Measurements from ENCODE around the gene CNTN2.

Gene CNTN2

DNA sequence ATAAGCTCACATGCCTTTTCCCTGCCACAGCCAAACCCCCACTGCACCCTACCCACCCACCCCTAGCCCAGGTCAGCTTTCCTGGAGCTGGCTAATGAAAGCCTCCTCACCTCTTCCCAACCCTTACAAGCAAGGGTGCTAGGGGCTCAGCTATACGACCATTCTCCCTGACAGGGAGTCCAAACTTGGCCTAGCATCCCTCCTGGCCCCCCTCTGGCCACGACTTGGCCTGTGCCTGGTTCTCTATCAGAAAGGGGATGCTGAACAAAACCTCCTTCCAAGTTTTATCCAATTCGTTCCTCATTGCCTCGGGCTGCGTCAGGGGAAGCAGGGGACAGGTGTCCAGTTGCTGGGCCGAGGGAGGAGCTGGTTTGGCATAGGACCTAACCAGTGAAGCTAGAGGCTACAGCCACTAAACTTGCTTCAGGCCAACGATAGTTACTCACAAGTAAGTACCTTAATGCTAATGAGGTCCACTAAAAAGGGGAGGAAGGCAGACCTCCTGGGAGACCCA lies 32.7 kb downstream of the CNTN2 start:
- no peak for DNase-seq

DNA sequence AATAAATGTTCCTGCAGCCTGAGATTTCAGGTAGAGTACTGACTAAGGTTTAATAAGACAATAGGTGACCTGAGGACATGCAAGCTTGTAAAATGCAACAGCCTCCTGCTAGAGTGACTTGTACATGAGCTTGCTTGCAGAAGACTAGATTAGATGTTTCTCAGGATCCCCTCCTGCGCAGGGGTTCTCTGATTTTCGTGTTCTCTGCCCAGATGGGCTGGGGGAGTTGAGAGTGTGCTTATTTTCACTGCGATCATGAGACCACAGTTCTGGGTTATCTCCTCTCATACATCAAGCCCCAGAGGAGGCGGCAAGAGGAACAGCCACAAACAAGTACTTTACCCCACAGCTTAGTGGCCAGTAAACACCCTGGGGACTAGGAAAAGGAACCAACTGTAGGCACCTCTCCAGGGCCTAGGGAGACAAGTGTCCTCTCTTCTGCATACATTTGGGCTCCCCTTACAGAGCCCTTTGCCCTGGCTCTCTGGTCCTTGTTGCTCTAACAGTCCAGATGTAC lies 33.3 kb downstream of the CNTN2 start:
- no peak for DNase-seq

DNA sequence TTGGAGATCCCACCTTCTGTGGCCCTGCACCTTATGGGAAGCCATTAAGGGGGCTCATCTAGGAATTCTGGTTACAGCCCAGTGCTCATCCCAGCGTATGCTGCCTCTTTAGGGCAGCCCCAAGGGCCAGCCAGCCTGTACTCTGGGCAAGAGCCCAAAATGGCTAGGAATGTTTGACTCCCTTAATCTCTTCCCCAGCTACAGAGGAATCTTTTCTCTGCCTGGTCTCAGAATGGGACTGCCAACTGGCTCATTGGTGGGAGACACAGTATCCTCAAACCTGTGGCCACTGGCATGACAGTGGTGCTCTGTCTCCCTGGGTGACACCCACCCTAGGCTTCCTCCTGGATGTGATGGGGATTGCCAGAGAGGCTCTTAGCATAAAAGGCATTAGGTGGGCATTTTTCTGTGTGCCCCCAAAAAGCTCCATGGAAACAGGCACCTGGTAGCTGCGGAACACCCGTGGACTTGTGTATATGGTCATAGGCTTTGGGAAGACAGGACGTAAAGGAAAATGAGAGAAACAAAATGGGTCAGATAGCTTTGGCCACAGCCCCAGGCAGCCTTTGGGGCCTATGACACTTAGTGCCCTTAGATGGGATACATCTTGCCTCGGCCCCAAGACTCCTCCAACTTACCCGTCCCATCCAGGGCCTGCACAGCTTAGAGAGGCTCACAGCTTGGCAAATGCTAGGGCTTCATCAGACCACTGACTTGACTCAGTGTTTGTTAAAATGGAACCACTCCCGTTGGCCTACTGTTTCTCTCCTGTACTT lies 34.3 kb downstream of the CNTN2 start:
- peak; percentile 37 for DNase-seq

DNA sequence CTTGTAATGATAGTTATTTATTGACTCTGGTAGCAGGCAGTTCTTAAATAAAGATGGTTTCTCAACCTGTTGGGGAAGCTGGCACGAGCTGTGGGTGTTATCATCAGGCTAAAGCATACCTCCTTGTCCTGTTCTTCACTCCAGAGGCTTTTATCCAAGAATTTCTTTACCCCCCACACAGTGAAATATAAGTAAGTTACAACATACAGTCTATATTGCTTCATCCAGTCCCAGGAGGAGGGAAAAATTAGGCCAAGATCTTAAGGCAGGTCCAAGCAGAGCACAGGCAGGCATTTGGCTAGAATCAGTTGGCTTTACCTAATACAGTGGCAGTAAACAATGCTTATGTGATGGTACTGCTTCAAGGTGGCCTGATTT lies 34.9 kb downstream of the CNTN2 start:
- DNase-seq: peak; percentile 60

DNA sequence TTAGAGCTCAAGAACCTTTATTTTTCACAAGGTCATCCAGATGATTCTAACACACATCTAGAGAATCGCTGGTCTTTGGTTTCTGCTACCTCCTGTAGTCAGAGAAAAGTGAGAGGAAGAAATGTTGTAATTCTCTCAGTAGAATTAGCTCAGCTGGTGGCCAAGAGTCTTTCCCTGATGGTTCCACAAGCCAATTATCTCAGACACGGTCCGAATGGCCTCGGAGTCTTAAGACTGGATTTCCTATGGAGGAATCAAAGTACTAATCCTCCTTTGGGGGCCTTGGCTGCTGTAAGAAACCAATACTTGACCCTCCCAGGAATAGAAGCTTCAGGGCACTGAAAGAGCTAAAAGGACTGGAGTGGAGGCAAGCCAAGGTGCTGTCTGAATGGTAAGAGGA lies 39.4 kb downstream of the CNTN2 start:
- DNase-seq: no peak

DNA sequence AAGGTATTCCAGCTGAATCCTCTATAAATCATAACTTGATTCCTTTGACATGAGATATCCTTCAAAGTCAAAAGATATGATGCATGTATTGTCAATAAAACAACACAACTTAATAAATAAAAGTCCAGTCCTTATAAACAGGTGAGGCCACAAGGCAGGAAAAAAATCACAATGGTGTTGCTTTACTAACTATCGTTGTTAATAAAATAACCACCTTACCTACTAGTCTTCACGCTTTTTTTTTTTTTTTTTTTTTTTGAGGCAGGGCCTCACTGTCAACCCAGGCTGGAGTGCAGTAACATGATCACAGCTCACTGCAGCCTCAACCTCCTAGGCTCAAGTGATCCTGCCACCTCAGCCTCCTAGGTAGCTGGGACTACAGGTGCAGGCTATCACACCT lies 41.3 kb downstream of the CNTN2 start, which contains the start of gene TMEM81:
Gene TMEM81 (minus strand): TSS at position 101 of the 400 bp plus-strand sequence. CDS start 140 bp downstream, outside the sequence.
- no peak for DNase-seq

DNA sequence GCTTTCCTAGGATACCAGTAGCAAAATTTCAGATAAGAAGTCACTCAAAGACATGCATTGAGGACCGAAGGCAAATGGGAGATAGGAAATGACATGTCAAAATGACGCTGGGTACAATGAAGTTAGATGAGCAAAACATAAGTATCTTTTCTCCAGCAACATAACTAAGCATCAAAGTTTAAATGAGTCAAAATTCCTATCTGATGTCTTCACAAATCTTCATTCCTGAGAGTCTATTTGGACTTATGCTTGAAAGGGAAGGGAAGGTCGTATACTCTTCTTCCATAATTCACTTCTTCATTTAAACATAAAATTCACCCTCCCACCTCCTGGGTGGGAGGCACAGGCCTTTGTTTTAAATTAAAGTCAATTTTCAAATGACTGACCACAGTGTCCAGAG lies 45.3 kb downstream of the CNTN2 start:
- DNase-seq: no peak

DNA sequence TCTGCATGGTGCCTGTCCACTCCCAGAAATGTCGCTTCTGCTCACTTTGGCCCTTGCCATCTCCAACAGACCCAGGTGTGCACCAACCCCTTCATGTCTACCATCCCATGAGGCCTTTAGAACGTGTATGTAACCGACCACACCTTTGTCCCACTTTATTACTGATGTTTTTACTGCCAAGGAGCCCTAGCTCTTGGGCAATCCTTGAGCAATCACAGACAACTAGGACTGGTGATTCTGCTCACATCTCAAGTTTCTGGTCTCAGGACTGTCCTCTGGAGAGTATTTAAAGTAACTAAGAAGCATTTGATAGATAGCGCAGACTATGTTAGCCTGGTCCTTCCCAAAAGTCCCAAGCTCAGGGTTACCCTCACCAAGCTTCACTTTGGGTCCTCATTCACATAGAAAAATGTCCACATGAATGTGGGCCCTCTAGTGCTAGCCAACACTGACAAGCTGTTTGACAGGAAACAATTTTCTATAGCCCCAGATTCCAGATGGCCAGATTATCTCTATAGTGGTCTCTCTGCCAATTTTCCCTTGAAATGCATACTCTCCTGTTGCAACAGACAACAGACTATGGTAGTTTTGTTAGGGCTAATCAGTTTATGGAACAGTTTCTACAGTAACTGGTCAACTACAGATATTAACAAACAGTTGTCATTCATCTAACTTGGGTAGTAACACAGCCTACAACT lies 48.2 kb downstream of the CNTN2 start:
- DNase-seq: no peak

DNA sequence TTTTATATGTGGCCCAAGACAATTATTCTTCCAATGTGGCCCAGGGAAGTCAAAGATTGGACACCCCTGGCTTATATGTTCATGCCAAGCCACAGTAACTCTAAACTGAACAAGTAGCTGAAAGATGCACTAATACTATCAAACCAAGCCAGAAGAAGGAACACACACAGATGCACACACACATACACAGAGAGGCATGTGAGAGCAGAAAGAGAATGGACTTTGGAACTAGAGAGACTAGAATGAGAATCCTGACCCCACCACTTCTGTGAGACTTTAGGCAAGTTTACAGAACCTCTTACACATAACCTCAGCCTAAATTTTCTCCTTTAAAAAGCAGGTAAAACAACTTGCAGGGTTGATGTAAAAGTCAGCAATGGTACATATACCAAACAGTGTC lies 52.4 kb downstream of the CNTN2 start:
- DNase-seq: no peak

DNA sequence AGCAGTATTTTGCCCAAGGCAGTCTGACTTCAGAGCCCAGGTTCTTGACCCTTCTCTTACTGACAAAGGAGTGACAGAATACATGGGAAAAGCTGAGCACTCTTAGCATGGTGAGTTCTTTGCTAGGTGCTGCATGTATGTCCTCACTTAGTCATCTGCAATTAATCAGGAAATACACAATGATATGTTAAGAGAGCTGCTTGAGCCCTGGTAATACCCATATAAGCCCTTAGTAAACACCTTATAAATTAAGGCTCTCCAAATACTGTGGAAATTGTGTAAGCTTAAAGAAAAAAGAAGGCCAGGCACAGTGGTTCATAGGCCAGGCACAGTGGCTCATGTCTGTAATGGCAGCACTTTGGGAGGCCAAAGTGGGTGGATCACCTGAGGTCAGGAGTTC lies 55.2 kb downstream of the CNTN2 start:
- DNase-seq: no peak

DNA sequence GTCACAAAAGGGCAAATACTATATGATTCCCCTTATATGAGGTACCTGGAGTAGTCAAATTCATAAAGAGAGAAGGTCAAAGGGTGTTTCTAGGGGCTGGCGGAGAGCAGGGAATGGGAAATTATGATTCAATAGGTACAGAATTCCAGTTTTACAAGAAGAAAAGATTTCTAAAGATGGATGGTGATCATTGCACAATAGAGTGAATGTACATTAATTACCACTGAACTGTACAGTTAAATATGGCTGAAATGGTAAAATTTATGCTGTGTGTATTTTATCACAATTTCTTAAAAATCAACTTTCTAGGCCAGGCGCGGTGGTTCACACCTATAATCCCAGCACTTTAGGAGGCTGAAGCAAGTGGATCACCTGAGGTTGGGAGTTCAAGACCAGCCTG lies 59.4 kb downstream of the CNTN2 start:
- no peak for DNase-seq

DNA sequence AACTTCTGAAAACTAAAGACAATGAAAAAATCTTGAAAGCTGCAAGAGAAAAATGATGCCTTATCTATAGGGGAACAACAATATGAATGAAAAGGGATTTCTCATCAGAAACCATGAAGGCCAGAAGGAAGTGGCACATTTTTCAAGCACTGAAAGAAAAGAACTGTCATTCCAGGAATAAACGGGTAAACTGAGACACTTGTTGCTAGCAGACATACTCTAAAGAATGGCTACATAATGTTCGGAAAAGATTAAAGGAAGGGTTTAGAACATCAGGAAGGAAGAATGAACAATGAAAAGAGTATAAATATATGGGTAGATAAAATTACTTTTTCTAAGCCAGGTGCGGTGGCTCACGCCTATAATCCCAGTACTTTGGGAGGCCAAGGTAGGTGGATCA lies 64.3 kb downstream of the CNTN2 start:
- no peak for DNase-seq

DNA sequence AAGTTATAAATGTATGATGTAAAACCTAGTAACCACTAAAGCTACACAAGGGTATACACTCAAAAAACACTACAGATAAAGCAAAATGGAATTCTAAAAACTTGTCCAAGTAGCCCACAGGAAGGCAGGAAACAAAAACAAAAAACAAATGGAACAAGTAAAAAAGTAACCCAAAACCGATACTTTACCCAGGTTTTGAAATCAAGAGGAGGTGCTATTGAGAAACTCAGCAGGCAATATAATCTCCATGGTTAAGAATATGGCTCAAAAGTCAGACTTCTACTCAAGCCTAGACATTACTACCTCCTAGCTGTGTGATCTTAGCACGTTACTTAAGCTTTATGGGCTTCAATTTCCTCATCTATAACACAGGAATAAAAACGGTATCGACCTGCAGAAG lies 65.5 kb downstream of the CNTN2 start:
- DNase-seq: no peak

DNA sequence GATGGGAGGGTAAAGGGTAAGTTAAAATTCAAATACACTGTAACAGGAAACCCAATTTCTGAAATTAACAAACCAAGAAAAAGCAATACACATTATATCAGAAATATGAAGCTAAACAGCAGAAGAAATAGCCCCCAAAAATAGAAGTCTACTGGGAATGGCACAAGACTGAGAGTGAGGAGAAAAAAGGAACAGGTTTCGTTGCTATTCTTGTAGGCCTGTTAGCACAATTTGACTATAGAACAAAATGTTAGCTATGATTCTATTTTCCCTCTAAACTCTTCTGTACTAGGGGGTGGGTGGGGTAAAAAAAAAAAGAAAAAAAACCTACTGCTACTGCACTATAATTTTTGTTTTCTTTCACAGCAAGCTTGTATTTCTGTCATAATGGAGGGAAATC lies 66.3 kb downstream of the CNTN2 start:
- DNase-seq: no peak

DNA sequence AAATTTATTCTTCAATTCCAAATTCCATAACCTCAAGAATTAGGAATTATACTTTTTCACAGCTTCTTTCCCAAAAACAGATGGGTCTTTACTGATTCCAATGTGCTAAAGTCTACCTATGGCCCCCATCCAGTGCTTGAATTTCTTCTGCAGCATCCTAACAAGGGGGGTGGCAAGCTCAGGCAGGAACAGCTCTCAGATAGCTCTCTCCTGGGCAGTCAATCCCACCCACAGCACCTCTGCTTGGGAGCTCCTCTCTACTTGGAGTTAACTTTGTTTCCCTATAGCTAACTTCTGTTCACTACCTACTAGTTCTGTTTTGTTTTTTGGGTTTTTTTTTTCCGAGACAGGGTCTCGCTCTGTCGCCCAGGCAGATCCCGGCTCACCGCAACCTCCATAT lies 66.7 kb downstream of the CNTN2 start:
- DNase-seq: no peak

DNA sequence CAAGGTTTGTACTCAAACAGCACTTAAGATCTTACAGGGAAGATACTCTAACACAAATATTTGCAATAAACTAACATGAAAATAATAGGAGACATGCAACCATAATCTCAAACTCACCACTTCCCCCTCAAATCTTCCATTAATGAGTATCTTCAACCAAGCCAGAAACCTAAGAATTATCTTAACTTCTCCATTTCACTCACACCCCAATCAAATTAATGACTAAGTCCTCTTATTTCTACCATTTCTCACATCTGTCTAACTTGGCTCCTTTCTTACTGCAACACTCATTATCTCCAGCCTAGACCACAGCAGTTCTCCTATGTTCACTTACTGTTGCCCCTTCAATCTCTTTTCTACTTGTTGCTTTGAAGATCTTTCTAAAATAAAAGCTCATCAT lies 68.3 kb downstream of the CNTN2 start:
- no peak for DNase-seq

DNA sequence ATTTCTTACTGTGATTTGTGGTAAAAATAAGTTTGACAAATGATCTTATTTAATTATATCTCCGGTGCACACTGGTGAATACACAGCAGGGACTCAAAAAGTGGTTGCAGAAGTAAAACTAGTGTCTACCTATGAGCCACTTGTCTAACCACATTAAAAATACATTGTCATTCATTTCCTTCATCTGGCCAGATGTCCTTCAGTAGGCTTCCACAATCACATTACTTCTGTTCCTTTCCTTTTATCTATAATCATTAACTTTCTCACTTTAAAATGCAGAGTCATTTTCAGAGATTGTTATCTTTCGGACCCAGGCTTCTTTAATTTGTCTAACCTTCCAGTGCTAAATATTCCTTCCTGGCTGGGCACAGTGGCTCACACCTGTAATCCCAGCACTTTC lies 75.7 kb downstream of the CNTN2 start:
- DNase-seq: no peak

DNA sequence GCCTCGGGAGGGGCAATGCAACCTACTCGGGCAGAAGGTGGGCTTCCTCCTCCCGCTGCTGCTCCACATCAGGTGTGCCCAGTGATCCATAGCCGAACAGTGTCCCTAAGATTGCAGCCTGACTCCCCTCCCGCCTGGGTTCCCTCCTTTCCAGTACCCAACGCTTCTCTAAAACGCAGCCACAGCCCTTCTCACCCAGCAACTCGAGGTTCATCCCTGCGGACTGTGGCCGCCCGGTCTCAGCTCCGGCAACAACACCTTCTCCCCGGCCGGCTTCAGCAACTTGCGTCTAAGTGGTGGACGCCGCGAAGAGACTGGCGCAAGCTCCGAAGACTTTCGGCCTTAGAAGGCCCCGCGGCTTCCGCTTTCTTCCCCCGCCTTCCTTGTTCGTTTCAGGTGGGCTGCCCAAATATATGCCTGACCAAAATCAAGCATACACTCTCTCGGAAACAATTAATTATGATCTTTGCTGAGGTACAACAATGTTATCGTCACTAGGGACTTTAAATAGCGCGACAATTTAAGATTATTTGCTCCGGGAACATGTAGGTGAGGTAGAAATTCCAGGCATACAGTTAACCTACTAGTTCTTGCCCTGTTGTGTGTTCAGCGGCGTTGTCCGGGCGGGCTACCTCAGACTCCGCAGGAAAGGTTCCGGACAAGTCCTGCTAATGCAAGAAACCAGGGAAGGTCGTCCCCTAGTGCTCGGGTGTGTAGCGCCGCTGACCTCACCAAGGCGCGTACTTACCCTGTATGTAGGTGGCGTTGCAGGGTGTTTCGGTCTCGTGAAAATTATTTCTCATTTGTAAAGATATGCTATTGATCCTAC lies 78.9 kb downstream of the CNTN2 start, which contains the start of gene RBBP5:
Gene RBBP5 (minus strand): TSS at position 319 of the 829 bp plus-strand sequence. CDS start 105 bp downstream, at position 214.
- DNase-seq: peak; percentile 97

DNA sequence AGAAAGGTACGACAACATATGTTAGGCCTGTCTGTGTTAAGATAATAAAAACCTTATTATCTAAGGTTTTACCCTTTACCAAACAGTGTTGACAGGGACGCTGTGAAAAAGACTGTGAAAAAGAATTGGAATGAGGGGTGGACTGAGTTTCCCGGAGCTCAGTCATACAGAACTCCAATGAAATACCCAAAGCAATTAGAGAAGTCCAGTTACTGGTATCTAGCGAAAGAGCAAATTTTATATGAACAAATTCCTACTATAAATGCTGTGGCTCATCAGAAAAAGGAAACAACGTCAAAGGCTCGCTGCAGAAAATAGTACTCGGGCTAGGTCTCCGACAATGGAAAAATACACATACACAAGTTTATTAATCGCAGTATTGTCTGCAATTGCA lies 79.5 kb downstream of the CNTN2 start:
- no peak for DNase-seq

DNA sequence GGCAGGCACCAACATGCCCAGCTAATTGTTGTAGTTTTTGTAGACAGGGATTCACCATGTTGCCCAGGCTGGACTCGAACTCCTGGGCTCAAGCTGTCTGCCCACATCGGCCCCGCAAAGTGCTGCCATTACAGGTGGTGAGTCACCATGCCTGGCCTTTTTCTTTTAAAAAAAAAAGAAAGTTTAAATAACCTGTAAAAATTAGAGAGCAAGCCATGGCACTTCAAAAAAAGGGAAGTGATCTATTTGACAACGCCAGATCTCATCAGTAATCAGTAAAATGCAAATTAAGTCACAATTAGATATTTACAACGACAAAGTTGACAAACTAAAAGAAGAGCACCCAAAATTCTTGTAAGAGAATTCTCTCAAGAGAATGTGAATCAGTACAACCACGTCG lies 81.7 kb downstream of the CNTN2 start:
- no peak for DNase-seq

DNA sequence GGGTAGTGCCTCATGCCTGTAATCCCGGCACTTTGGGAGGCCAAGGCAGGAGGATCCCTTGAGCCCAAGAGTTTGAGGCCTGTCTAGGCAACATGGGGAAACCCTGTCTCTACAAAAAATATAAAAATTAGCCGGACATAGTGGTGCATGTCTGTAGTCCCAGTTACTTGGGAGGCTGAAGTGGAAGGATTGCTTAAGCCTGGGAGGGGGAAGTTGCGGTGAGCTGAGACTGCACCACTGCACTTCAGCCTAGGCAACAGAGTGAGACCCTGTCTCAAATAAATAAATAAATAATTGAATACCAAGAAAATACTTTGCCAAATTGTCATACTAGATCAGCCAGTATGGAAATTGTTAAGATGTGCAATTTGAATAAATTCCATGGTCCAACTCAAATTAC lies 84.6 kb downstream of the CNTN2 start:
- DNase-seq: no peak

Measured in NCI-H226 (cell line).